GM21723 (cell line): ENCODE results near the gene GPHN.
A peak's percentile ranks its signal among the peaks of the same experiment; 100 is the strongest.
"Not testable (repeated sequence)": the region's sequence is repeated elsewhere in the genome, so short reads cannot be mapped to it uniquely, and the experiment has no call there.

Experiments used
- ATAC-seq: cut with Tn5 transposase; IDR thresholded peaks from one replicate; pipeline ENCODE4 v1.9.1; 2021; ENCODE audit warnings: mild to moderate bottlenecking, moderate library complexity; ENCODE audit not compliant: unreplicated experiment

Gene GPHN

DNA sequence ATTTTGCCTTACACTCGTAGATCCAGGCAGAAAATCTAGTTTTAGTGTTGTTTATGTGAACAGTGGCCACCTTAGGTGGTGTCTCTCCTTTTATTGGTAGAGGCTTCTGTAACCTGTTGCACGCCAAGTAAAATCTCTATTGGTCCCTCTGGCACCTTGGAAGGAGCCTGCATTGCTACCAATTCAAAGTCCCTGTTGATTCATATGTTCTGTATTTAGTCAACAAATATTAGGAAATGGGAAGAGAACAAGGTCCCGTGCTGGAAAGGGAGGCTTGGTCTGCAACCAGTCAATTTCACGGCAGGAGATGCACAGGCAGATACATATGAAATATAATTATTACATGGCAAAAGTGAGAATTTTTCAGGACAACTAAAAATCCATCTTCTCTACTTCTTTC lies 6.4 kb upstream of the GPHN start:
- no peak for ATAC-seq

DNA sequence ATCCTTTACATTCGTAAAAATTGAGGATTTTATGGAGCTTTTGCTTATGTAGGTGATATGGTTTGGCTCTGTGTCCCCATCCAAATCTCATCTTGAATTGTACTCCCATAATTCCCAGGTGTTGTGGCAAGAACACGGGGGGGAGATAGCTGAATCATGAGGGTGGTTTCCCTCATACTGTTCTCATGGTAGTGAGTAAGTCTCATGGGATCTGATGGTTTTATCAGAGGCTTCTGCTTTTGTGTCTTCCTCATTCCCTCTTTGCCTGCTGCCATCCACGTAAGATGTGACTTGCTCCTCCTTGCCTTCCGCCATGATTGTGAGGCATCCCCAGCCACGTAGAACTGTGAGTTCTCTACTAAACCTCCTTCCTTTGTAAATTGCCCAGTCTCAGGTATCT lies 5.1 kb upstream of the GPHN start:
- ATAC-seq = not testable (repeated sequence)

- ATAC-seq = no peak
These were observed 4.4 kb upstream of the GPHN start for GRCh38 chr14:66503532-66503931.

- peak; percentile 27 for ATAC-seq
These were observed 696 bp upstream of the GPHN start for GRCh38 chr14:66507181-66507721.

DNA sequence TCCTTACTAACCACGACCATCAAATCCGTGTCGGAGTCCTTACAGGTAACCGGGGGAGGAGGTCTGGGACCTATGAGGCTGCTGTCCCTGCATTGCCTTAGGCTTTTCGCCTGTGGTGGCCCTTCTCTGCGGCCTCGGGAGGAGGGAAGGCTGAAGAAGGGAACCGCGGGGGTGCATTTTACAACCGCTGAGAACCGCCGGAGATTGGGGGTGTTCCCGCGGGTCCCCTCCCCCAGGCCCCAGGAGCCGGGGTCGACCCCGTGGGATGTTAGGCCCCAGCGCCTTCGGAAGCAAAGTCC lies 549 bp downstream of the GPHN start:
- peak; percentile 0 for ATAC-seq

GRCh38 chr14:66508846-66509621 lies 1.1 kb downstream of the GPHN start:
- peak; percentile 37 for ATAC-seq

GRCh38 chr14:66509874-66510273 lies 1.9 kb downstream of the GPHN start:
- no peak for ATAC-seq

GRCh38 chr14:66511849-66512248 lies 3.9 kb downstream of the GPHN start:
- ATAC-seq = no peak

DNA sequence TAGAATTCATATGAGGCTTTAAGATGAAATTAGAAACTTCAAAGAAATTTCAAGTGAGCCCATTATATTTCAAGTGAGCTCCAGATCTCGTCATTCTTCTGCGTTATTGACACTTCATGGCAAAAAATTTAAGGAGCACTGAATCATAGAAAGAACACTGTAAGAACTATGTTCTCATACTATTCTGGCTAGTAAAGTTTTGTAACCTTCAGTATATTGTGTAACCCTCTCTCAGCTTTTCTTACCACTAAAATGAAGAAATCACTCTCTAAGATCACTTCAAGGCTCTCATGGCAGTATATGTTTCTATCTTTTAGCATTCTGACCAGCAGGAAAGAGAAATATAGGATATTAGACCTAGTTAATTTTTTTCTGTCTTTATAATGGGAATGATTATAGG lies 6.3 kb downstream of the GPHN start:
- no peak for ATAC-seq

DNA sequence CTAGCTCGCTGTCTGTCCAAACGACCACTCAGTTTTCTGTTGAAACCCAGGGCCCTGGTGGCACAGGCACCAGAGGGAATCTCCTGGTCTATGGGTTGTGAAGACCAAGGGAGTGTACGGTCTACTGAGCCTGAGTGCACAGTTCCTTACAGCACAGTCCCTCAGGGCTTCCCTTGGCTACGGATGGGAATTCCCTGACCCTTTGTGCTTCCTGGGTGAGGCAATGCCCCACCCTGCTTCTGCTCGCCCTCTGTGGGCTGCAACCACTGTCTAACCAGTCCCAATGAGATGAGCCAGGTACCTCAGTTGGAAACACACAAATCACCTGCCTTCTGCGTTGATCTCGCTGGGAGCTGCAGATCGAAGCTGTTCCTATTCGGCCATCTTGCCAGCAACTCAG lies 22.6 kb downstream of the GPHN start:
- ATAC-seq = no peak

DNA sequence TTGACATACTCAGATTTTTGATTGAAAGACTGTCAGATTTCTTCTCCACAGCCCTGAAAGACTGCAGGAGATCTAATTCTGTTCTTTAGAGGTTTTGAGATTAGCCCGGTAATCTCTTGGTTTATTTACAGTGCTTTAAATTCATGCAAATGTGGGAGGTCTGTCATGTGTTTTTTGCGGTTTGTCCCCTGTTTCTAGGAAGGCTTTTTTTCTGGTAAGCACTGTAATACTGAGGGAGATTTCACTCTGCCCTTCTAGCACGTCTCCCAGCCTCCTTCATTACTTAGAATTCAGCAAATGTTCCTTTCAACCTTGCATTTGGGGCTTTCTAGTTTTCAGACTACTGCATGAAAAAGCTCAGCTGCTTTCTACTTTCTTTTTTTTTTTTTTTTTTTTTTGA lies 31.1 kb downstream of the GPHN start:
- ATAC-seq = no peak

DNA sequence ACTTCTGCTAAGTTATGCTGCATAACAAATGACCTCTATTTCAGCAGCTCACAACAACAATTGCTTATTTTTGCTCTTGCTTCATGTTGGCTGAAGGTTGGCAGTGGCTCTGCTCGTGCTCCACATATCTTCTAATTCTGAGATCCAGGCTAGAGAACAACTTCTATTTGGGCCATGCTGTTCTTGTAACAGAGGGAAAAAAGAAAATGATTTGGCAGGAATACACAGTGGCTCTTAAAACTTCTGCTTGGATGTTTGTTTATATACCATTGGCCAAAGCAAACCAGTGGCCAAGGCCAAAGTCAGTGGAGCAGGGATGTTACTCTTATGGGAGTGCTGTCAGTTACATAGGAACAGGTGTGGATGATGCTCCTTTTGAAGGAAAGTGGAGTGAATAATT lies 32.1 kb downstream of the GPHN start:
- no peak for ATAC-seq

DNA sequence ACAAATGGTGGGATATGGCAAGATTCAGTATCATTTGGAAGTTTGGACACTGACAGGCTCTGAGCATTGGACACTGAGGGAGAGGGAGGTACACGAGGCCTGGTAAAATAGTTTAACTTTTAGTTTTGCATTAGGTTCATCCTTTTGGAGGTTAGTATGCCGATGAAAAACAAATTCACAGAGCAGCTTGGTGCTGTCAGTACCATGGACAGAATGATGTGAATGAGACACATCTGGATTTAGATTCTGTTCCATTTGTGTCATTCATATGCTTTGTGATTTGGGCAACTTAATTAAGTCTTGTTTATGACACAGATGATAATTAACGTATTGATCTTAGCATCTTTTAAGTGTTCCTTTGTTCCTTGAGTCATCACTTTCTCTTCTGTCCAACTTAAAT lies 33.7 kb downstream of the GPHN start:
- no peak for ATAC-seq

- no peak for ATAC-seq
These were observed 36.0 kb downstream of the GPHN start for GRCh38 chr14:66543996-66544395.

DNA sequence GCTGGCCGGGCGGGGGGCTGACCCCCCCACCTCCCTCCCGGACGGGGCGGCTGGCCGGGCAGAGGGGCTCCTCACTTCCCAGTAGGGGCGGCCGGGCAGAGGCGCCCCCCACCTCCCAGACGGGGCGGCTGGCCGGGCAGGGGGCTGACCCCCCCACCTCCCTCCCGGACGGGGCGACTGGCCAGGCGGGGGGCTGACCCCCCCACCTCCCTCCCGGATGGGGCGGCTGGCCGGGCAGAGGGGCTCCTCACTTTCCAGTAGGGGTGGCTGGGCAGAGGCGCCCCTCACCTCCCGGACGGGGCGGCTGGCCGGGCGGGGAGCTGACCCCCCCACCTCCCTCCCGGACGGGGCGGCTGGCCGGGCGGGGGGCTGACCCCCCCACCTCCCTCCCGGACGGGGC lies 37.2 kb downstream of the GPHN start:
- ATAC-seq = not testable (repeated sequence)

- not testable (repeated sequence) for ATAC-seq
These were observed 37.8 kb downstream of the GPHN start for GRCh38 chr14:66545751-66546150.

DNA sequence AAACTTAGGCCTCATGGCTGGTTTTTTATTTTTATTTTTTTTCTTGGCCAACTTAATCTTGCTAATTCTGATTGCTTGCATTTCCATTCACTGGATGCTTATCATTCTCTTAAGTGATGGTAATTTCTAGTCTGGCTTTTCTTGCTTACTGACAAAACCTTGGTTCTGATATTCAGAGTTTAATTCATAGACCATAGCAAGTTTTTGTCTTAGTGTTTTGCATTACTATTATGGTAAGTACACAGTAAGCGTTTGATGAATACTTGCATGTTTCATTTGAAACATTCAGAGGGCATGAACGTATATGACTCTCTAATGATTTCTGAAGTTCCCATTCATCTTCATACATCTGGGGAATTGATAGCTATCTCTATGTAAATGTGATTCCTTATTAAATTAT lies 55.8 kb downstream of the GPHN start:
- no peak for ATAC-seq

DNA sequence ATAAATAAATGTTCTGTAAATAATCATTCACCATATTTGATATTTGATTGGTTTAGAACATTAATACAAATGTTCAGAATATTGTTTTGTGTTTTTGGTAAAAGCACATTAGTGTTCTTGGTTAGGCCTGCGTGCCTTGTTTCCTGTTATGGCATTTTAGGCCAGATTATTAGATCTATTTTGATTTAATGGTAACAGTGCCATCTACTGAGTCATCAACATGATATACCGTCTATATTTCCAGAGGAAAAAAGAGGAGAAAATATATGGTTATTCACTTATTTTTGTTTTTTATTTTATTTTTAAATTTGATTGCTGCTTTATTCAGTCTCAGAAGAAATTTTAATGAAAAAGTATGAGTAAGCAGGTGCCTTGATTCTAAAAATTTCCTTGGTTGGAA lies 60.3 kb downstream of the GPHN start:
- no peak for ATAC-seq

DNA sequence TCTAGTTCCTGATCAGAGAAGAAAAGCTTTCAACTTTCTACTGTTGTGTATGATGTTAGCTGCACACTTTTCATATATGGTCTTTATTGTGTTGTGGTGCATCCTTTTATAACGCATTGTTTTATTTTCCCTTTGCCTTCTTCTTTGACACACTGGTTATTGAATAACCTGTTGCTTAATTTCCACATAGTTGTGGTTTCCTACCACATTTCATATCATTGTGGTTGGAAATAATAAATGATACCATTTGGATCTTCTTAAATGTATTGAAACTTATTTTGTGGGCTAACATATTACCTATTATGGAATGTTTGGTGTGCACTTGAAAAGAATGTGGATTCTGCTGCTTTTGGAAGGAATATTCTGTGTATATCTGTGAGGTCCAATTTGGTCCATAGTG lies 64.9 kb downstream of the GPHN start:
- ATAC-seq = no peak

GRCh38 chr14:66575014-66575413 lies 67.1 kb downstream of the GPHN start:
- no peak for ATAC-seq

DNA sequence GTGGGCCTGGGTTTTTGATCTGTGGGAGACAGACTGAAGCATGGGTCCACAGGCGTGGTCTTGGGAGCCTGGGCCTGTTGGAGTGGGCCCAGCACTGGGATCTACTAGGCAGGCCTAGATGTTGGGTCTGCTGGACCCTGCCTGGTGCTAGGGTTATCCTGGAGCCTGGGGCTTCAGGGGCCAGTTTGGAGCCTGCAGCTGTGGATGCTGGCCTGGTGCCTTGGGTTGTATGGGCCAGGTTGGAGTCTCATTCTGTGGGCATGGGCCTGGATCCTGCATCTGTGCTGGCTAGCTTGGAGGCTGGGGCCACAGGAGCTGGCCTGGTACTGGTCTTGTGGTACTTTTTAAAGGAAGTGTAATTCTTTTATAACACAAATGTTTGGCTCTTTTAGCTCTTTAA lies 68.0 kb downstream of the GPHN start:
- ATAC-seq = no peak

DNA sequence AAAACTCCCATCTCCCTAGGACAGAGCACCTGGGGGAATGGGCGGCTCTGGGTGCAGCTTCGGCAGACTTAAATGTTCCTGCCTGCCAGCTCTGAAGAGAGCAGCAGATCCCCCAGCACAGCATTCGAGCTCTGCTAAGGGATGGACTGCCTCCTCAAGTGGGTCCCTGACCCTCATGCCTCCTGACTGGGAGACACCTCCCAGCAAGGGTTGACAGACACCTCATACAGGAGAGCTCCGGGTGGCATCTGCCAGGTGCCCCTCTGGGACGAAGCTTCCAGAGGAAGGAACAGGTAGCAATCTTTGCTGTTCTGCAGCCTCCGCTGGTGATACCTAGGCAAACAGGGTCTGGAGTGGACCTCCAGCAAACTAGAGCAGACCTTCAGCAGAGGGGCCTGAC lies 79.8 kb downstream of the GPHN start:
- ATAC-seq = not testable (repeated sequence)

DNA sequence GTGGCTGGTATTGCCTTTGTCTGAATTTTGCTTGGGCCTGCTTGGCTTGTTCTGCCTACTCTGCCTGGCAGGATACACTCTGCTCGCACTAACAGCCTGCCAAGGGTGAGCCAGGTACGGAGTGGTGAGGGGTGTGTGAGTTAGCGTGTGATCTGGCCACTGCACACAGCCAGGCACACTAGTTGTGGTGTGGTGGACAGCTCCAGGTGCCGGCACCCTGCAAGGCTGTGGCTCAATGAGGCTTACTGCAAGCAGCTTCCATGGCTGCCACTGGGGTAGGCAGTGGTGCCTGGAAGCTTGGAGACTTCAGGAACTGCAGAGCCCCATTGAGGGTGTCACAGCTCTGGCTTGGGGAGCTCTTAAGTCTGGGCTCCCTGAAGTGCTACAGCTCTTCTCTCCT lies 87.4 kb downstream of the GPHN start:
- ATAC-seq = no peak
